Mucosa of stomach (tissue), 1 donor: ENCODE data around the gene CSF2RB.

Experiments used
- H3K27me3 ChIP-seq: one replicate; pipeline ENCODE4 v1.7.0; 2013; ENCODE audit warnings: mild to moderate bottlenecking, low read length; ENCODE audit not compliant: control insufficient read depth, insufficient read depth
- H3K36me3 ChIP-seq: one replicate; pipeline ENCODE4 v1.7.0; 2013; ENCODE audit warnings: low read length; ENCODE audit not compliant: control insufficient read depth, insufficient read depth
- H3K4me1 ChIP-seq: one replicate; pipeline ENCODE4 v1.7.0; 2013; ENCODE audit warnings: mild to moderate bottlenecking, low read length; ENCODE audit not compliant: control insufficient read depth, insufficient read depth
- H3K4me3 ChIP-seq: one replicate; pipeline ENCODE4 v1.7.0; 2013; ENCODE audit warnings: low read length
- H3K9ac ChIP-seq: one replicate; pipeline ENCODE4 v1.7.0; 2013; ENCODE audit warnings: mild to moderate bottlenecking, low read length, moderate library complexity
- H3K9me3 ChIP-seq: one replicate; pipeline ENCODE4 v1.7.0; 2013; ENCODE audit warnings: mild to moderate bottlenecking, low read length, moderate library complexity; ENCODE audit not compliant: control insufficient read depth
- donor health status: Pancreatic carcinoma.

CSF2RB gene

DNA sequence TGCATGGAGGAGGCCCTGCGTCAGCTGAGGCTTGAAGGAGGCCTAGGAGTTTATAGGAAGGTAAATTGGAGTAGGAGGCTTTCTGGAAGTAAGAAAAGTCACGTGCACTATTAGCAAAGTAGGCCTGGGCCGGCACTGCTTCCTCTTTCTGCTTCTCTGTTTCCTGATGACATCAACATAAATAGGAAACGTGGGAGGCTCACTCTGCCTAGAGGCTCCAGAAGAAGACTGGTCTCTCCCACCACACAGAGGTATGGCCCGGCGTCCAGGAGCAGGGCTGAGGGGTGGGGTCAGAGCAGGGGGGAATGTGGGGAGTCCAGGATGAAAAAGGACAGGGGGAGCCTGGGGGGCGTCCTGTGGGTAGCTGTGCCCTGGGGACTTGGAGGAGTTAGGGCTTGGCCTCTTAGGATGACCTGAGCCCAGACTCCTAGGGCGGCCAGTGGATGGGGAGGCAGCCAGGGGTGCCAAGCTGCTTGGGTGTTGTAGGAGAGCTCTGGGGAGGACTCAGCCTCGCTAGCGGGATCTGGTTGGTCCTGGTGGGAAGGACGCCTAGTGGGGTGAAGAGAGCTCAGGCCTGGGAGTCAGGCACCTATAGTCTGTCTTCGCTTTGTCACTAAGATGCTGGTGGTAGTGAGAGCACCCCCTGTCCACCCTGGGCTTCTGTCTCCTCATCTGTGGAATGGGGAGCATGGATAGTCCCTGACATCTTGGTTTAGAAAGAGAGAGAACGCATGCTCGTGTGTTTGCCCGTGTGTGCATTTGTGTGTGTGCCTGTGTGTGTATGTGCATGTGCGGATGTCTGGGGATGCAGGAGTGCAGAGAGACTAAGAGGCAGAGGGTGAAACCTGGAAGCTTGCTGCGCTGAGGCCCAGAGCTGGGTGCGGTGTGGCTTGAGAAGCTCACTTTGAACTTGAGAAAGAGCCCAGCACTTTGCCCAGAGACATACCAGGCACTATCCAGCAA, at the start of gene CSF2RB:
TSS of gene CSF2RB (plus strand) at position 202 of the 963 bp plus-strand sequence. CDS start 8,580 bp downstream, outside the sequence.
- Histone ChIP-seq H3K9ac (no peak within 1 kb of the TSS), H3K4me3 (no peak within 1 kb of the TSS), H3K4me1 (peaks cover 6% of the 10 kb centered on the region), H3K36me3 (no peaks in the 10 kb centered on the region), H3K27me3 (no peaks in the 10 kb centered on the region), H3K9me3 (no peaks in the 10 kb centered on the region)

- Histone ChIP-seq H3K9ac (no peak overlapping the region), H3K4me1 (no peaks in the 10 kb centered on the region), H3K4me3 (no peak overlapping the region), H3K9me3 (no peaks in the 10 kb centered on the region), H3K27me3 (peaks cover 9% of the 10 kb centered on the region), H3K36me3 (no peaks in the 10 kb centered on the region)
Measured at GRCh38 chr22:36863979-36864378, 49.4 kb upstream of the CSF2RB start.

GRCh38 chr22:36864454-36865215, 48.8 kb upstream of the CSF2RB start:
- Histone ChIP-seq H3K9ac (no peak overlapping the region), H3K9me3 (no peaks in the 10 kb centered on the region), H3K27me3 (peaks cover 15% of the 10 kb centered on the region), H3K4me3 (no peak overlapping the region), H3K36me3 (no peaks in the 10 kb centered on the region), H3K4me1 (no peaks in the 10 kb centered on the region)

DNA sequence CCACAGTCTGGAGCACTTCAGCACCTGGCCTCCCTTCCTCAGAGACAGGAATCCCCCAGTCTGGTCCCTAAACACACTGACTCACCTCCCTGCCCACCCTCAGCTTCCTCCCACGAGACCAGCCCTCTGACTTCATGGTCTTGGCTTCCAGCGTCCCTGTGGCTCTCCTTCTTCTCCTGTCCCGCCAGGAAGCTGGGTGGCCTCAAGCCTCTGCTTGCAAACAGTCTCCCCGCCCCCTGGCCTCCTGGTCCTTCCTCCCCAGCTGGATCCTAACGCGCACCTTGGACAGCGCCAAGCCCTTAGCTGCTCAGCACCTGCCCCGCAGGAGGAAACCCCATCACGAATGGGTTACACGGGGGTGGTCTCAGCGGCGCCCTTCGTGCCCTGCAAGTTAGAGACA, 48.1 kb upstream of the CSF2RB start:
- H3K9ac ChIP-seq: no peak overlapping the region
- H3K4me1 ChIP-seq: no peaks in the 10 kb centered on the region
- H3K27me3 ChIP-seq: peaks cover 15% of the 10 kb centered on the region
- H3K4me3 ChIP-seq: no peak overlapping the region
- H3K36me3 ChIP-seq: no peaks in the 10 kb centered on the region
- H3K9me3 ChIP-seq: no peaks in the 10 kb centered on the region

- H3K9me3 ChIP-seq: no peaks in the 10 kb centered on the region
- no peaks in the 10 kb centered on the region for H3K36me3 ChIP-seq
Measured at GRCh38 chr22:36867695-36868094, 45.7 kb upstream of the CSF2RB start.

GRCh38 chr22:36868546-36869181, 44.8 kb upstream of the CSF2RB start:
- Histone ChIP-seq H3K9ac (no peak overlapping the region), H3K4me3 (no peak overlapping the region), H3K27me3 (peaks cover 15% of the 10 kb centered on the region), H3K4me1 (peaks cover 7% of the 10 kb centered on the region), H3K36me3 (no peaks in the 10 kb centered on the region), H3K9me3 (no peaks in the 10 kb centered on the region)

More at GRCh38 chr22:36867695-36868094, 45.7 kb upstream of the CSF2RB start:
- no peaks in the 10 kb centered on the region for H3K4me1 ChIP-seq
- no peak overlapping the region for H3K9ac ChIP-seq
- H3K4me3 ChIP-seq: no peak overlapping the region
- H3K27me3 ChIP-seq: peaks cover 15% of the 10 kb centered on the region

GRCh38 chr22:36870250-36870649, 43.2 kb upstream of the CSF2RB start:
- Histone ChIP-seq H3K27me3 (peaks cover 13% of the 10 kb centered on the region), H3K36me3 (no peaks in the 10 kb centered on the region), H3K4me1 (peaks cover 16% of the 10 kb centered on the region), H3K4me3 (no peak overlapping the region), H3K9me3 (no peaks in the 10 kb centered on the region), H3K9ac (no peak overlapping the region)

DNA sequence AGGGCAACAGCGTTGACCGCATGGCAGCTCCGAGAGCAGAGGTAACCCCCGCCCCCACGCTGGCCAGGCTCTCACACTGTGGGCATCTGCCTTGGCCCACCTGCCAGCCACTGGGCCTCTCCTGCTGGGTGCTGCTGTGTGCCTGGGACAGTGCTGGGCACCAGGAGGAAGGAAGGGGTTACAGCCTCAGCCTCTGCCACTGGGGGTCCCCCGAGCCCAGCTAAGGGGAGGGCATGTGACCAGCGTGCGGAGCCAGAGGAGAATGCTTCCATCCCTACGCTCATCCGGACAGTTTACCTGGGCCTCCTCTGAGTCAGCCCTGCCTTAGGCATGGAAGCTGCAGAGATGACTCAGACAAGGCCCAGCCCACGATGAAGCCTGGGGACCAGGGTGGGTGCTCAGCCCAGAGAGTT, 41.8 kb upstream of the CSF2RB start:
- H3K36me3 ChIP-seq: no peaks in the 10 kb centered on the region
- H3K4me1 ChIP-seq: peaks cover 16% of the 10 kb centered on the region
- H3K4me3 ChIP-seq: no peak overlapping the region
- H3K9ac ChIP-seq: no peak overlapping the region
- H3K9me3 ChIP-seq: no peaks in the 10 kb centered on the region
- H3K27me3 ChIP-seq: peaks cover 6% of the 10 kb centered on the region

DNA sequence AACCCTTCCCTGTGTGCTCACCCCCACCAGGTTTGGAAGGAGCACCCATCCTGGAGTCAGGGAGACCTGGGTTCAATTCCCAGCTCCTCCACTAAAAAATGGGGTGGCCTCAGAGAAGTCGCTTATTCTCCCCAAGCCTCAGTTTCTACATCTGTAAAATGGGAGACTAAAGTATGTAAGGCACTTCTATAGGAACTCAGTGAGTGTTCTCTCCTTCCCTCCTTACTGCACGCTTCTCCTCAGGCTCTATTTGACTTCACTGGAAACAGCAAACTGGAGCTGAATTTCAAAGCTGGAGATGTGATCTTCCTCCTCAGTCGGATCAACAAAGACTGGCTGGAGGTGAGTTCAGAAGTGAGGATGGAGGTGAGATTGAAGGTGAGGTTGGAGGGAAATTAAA, 41.3 kb upstream of the CSF2RB start:
- Histone ChIP-seq H3K36me3 (no peaks in the 10 kb centered on the region), H3K9me3 (no peaks in the 10 kb centered on the region), H3K27me3 (peaks cover 6% of the 10 kb centered on the region), H3K9ac (no peak overlapping the region), H3K4me3 (no peak overlapping the region), H3K4me1 (peaks cover 16% of the 10 kb centered on the region)

GRCh38 chr22:36872866-36873498, 40.4 kb upstream of the CSF2RB start:
- Histone ChIP-seq H3K9me3 (no peaks in the 10 kb centered on the region), H3K27me3 (peaks cover 9% of the 10 kb centered on the region), H3K4me3 (no peak overlapping the region), H3K36me3 (no peaks in the 10 kb centered on the region), H3K9ac (no peak overlapping the region), H3K4me1 (peaks cover 16% of the 10 kb centered on the region)

DNA sequence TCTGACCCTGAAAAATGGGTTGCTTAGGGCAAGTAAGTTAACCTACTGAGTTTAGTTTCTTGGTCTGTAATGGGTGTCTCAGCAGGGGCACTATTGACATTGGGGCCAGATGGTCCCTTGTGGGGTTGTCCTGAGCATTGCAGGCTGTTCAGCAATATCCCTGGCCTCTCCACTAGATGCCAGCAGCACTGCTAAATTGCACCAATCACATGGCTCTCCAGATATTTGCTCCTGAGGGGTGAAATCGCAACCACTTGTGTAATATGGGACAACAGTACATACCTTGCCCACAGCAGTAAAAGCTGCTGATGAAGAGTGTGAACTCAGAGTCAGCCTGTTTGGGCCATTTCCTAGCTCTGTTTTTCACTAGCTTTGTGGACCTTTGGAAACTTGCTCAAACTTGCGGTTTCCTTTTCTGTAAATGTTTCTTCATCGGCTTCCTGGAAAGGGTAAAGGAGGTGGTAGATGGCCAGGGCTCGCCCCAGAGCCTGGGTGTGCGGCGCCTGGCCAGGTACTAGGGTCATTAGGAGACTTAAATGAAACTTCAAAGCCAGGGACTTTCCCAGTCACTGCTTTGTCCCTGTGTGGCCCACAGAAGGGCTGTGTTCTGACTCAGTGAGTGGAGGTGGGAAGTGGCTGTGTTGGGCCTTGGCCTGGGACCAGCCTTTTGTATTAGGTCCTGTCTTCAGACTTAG, 39.7 kb upstream of the CSF2RB start:
- peaks cover 16% of the 10 kb centered on the region for H3K4me1 ChIP-seq
- H3K36me3 ChIP-seq: no peaks in the 10 kb centered on the region
- H3K4me3 ChIP-seq: no peak overlapping the region
- no peaks in the 10 kb centered on the region for H3K9me3 ChIP-seq
- no peak overlapping the region for H3K9ac ChIP-seq
- peaks cover 9% of the 10 kb centered on the region for H3K27me3 ChIP-seq
